Measurements from ENCODE around the gene CHST15. TPM values are rescaled to one million over a fixed set of nuclear protein-coding genes. Genes with fewer than 3 reads are reported as not detected.

CHST15 gene
- total and polyA plus RNA-seq, 2 of the 8 experiments (the other 6 are each of a cell fraction or from before 2014, with no cell fraction given), result 8.8 to 9.1 TPM

DNA sequence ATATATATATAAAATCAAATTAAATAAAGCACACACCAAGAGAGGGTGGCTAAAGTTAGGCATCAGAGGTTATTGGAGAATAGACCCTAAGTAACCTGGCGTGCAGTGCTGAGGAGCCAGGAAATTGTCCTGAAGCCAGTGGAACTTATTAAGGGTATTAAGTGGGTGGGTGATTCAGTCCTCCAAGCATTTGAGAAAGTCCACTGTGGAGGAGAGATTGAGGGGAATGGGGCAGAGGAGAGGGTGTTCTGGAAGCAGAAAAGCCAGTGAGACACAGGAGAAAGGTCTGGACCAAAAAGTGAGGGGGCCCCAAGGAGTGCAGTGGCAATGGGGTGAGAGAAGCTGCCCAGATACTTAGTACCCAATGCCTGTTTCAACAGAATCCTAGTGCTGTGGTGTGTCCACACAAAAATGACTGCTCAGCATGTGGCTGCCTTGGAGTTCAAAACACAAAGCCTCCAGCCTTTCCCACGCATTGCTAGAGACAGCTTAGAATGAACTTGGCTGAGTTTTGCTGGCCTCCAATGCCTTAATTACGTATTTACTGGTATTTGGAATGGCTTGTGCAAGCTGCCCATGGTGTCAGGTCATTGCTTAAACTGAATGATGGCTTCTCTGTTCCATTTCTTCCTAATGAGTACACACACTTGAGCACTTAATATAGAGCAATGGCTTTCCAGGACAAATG is 44.9 kb upstream of the CHST15 start:
- Histone ChIP-seq H4K8ac (ENCODE audit: extremely low read depth, insufficient read depth, low read length) (no peak overlapping the region), H2BK120ac (replicated peaks; ENCODE audit: low read depth, low read length) (no peak overlapping the region), H4K91ac (replicated peaks; ENCODE audit: insufficient read length, low read length) (no peak overlapping the region), H3K56ac (replicated peaks; ENCODE audit: insufficient read length, low read depth, low read length) (no peak overlapping the region), H2BK20ac (ENCODE audit: low read length) (no peak overlapping the region), H2AFZ (ENCODE audit: low read length) (no peak overlapping the region), H2BK15ac (ENCODE audit: low read length) (no peak overlapping the region), H2BK5ac (ENCODE audit: low read depth, low read length) (no peak overlapping the region), H4K20me1 (replicated peaks in 1 of 2; ENCODE audit: control insufficient read depth in 1 of 2, insufficient read depth in 2 of 2, low read length in 2 of 2) (no peaks in the 10 kb centered on the region), H2AK5ac (ENCODE audit: low read depth, low read length) (no peak overlapping the region), H3K14ac (ENCODE audit: insufficient read length) (no peak overlapping the region), H3K23me2 (ENCODE audit: low read depth, low read length) (no peaks in the 10 kb centered on the region), H3K36me3 (ENCODE audit: control insufficient read depth in 2 of 4, insufficient read depth in 4 of 4, low read length in 3 of 4) (no peaks in the 10 kb centered on the region), H3K4ac (replicated peaks; ENCODE audit: insufficient read length, low read depth, low read length) (no peak overlapping the region), H3K27me3 (replicated peaks in 1 of 4; ENCODE audit: control insufficient read depth in 3 of 4, extremely low read depth in 1 of 4, insufficient read depth in 3 of 4, low read length in 3 of 4) (no peaks in the 10 kb centered on the region), H3K23ac (ENCODE audit: insufficient read length) (no peak overlapping the region), H3K79me1 (ENCODE audit: low read depth, low read length) (no peaks in the 10 kb centered on the region), H3K4me3 (ENCODE audit: extremely low read depth in 1 of 4, insufficient read depth in 2 of 4, low read depth in 3 of 4, low read length in 4 of 4) (no peak overlapping the region), H3K9me3 (ENCODE audit: insufficient read depth in 2 of 2, low read depth in 1 of 2, low read length in 1 of 2) (no peaks in the 10 kb centered on the region), H3K9ac (replicated peaks in 1 of 4; ENCODE audit: extremely low read depth in 1 of 4, low read depth in 3 of 4, low read length in 3 of 4) (no peak overlapping the region), H3K4me2 (ENCODE audit: insufficient read depth in 1 of 2, low read depth in 2 of 2, low read length in 2 of 2) (no peak overlapping the region), H3K27ac (ENCODE audit: low read depth, low read length) (no peak overlapping the region), H2BK12ac (ENCODE audit: low read depth, low read length) (no peak overlapping the region), H3K4me1 (replicated peaks in 1 of 4; ENCODE audit: control insufficient read depth in 3 of 4, insufficient read depth in 4 of 4, low read length in 3 of 4) (no peaks in the 10 kb centered on the region), H3K79me2 (ENCODE audit: control insufficient read depth in 1 of 2, insufficient read depth in 2 of 2, low read length in 2 of 2) (no peaks in the 10 kb centered on the region), H4K5ac (ENCODE audit: insufficient read length, low read depth, low read length) (no peak overlapping the region), H3K18ac (ENCODE audit: extremely low read depth, low read length) (no peak overlapping the region)
- FAIRE-seq (no peak), DNase-seq (ENCODE audit: low read depth in 1 of 2, low spot score in 2 of 2) (no peak)
- WGBS, 2 experiments (ENCODE audit: extremely low coverage in 1 of 2, insufficient coverage in 1 of 2, insufficient read length in 1 of 2, insufficient replicate concordance in 2 of 2, low coverage in 1 of 2, low lambda C conversion rate in 2 of 2, missing lambda C conversion rate in 1 of 2), result 89% methylated on average over 3 of the region's 3 CpGs; no CpG with 5 or more reads in 1 of the 2 experiments
- POLR2A ChIA-PET (ENCODE audit: partially characterized antibody), result no interaction called here
- TF ChIP-seq JUN (IDR thresholded peaks at IDR 0.05; ENCODE audit: low read depth, low read length), result no peak
- CTCF ChIA-PET (ENCODE audit: partially characterized antibody), result interaction anchor here (1.4 kb wide), 1 partner anchor 18 kb away, joined by 3 read pairs; no protein-coding TSS in a partner anchor
